GM12878 (cell line): ENCODE results near the gene DGKI. TPM values are rescaled to one million over a fixed set of nuclear protein-coding genes. Genes with fewer than 3 reads are reported as not detected.

Experiments used
- ATAC-seq: fragments of 200-7000 bp; cut with Tn5 transposase; 3 replicates; pipeline ENCODE4 v1.9.1; 2020; ENCODE audit warnings: mild to moderate bottlenecking, moderate library complexity
- BruUV-seq: library from RNA; stranded (reverse); fragments of 400-500 nt; replicated peaks from 2 replicates; lab custom pipeline; 2021; lab: Mats Ljungman, UMichigan
- CTCF ChIA-PET: fragments of 300-600 bp; sonication (Branson Sonifier 250); formaldehyde crosslinking; extraction: SDS; loops from one replicate; lab custom pipeline; 2021; ENCODE audit warnings: inconsistent platforms; lab: Yijun Ruan, JAX
- POLR2A ChIA-PET: fragments of 350-600 bp; formaldehyde crosslinking; extraction: SDS; loops from one replicate; lab custom pipeline; 2021; ENCODE audit warnings: inconsistent platforms; lab: Charles Lee
- RAD21 ChIA-PET: fragments of 300-600 bp; sonication (Branson Sonifier 250); formaldehyde crosslinking; loops from one replicate; lab custom pipeline; 2023; ENCODE audit warnings: antibody characterized with exemption; ENCODE audit not compliant: unreplicated experiment; lab: Charles Lee
- SMC1A ChIA-PET: fragments of 300-600 bp; sonication (Branson Sonifier 250); formaldehyde crosslinking; loops from one replicate; lab custom pipeline; 2023; ENCODE audit not compliant: unreplicated experiment, uncharacterized antibody; lab: Charles Lee
- DNase-seq: peaks from one replicate; pipeline ENCODE4 v3.0.0-alpha.2; 2011; ENCODE audit warnings: low read depth, low spot score
- FAIRE-seq: peaks from 3 replicates; lab custom pipeline; 2011; peaks lifted over from hg19 to GRCh38; lab: Jason Lieb, UNC
- H2AFZ ChIP-seq: 2 replicates; pipeline ENCODE4 v1.6.0; 2011; ENCODE audit warnings: low read depth, low read length, control low read depth; ENCODE audit not compliant: control insufficient read depth
- H3K27ac ChIP-seq: 2 replicates; pipeline ENCODE4 v1.5.1; 2011; ENCODE audit warnings: control low read depth; ENCODE audit not compliant: control insufficient read depth, insufficient read depth
- H3K27me3 ChIP-seq, 2 experiments: replicated peaks in 1 of 2; 2 replicates each; pipeline versions ENCODE4 v1.6.0 to v1.6.1; 2011; ENCODE audit warnings: low read length in 1 of 2; ENCODE audit not compliant: control insufficient read depth in 2 of 2, insufficient read depth in 2 of 2
- H3K36me3 ChIP-seq, 2 experiments: 2 replicates each; pipeline ENCODE4 v1.5.1; 2011; ENCODE audit warnings: low read length in 1 of 2; ENCODE audit not compliant: control insufficient read depth in 2 of 2, insufficient read depth in 2 of 2
- H3K4me1 ChIP-seq: 2 replicates; pipeline ENCODE4 v1.6.1; 2011; ENCODE audit warnings: mild to moderate bottlenecking, low read length, moderate library complexity, mixed read lengths; ENCODE audit not compliant: control insufficient read depth, insufficient read depth
- H3K4me2 ChIP-seq: 2 replicates; pipeline ENCODE4 v1.6.0; 2011; ENCODE audit warnings: control low read depth; ENCODE audit not compliant: control insufficient read depth, insufficient read depth
- H3K4me3 ChIP-seq: fragments of 200-600 bp; sonication (generic); 2 replicates; pipeline ENCODE4 v1.5.1; 2016
- H3K79me2 ChIP-seq: 2 replicates; pipeline ENCODE4 v1.6.0; 2011; ENCODE audit warnings: low read length; ENCODE audit not compliant: control insufficient read depth, insufficient read depth
- H3K9ac ChIP-seq: 2 replicates; pipeline ENCODE4 v1.8.0; 2011; ENCODE audit warnings: low read length, control low read depth, mixed read lengths; ENCODE audit not compliant: control insufficient read depth, insufficient read depth
- H3K9me3 ChIP-seq: replicated peaks from 3 replicates; pipeline ENCODE4 v1.5.1; 2011; ENCODE audit warnings: mild to moderate bottlenecking, low read length; ENCODE audit not compliant: control insufficient read depth, insufficient read depth
- H4K20me1 ChIP-seq: 2 replicates; pipeline ENCODE4 v1.6.0; 2011; ENCODE audit not compliant: control insufficient read depth, insufficient read depth
- EP300 ChIP-seq, 2 experiments: fragments of 150-350 bp in 1 of 2; IDR thresholded peaks; 2 replicates each; pipeline ENCODE4 v1.6.1; 2011 to 2012; ENCODE audit warnings: low read depth in 2 of 2, low read length in 2 of 2, borderline replicate concordance in 1 of 2, improper control_type of control experiment in 1 of 2, inconsistent platforms in 1 of 2; ENCODE audit not compliant: control insufficient read depth in 1 of 2
- FOXK2 ChIP-seq: fragments of 450-650 bp; IDR thresholded peaks from 2 replicates; pipeline ENCODE4 v1.6.1; 2017; ENCODE audit warnings: mild to moderate bottlenecking, moderate library complexity
- KLF5 ChIP-seq: fragments of 450-650 bp; IDR thresholded peaks from 2 replicates; pipeline ENCODE4 v1.6.1; 2014; ENCODE audit warnings: mild to moderate bottlenecking; ENCODE audit not compliant: partially characterized antibody
- MEF2B ChIP-seq: fragments of 450-650 bp; IDR thresholded peaks from 2 replicates; pipeline ENCODE4 v1.6.1; 2018; ENCODE audit warnings: mild to moderate bottlenecking, moderate library complexity; ENCODE audit not compliant: partially characterized antibody, poor library complexity, severe bottlenecking
- PAX5 ChIP-seq: IDR thresholded peaks from 2 replicates; pipeline ENCODE4 v1.6.1; 2011; ENCODE audit warnings: low read depth, low read length, borderline replicate concordance
- RBBP5 ChIP-seq: fragments of 200-600 bp; sonication (generic); conservative IDR thresholded peaks from 2 replicates; pipeline ENCODE4 v1.6.1; 2016
- YY1 ChIP-seq: IDR thresholded peaks from 2 replicates; pipeline ENCODE4 v1.6.1; 2011; ENCODE audit warnings: low read depth, mild to moderate bottlenecking, low read length
- in situ Hi-C: fragments of 300-500 bp; cut with MboI; formaldehyde crosslinking; loops from 9 replicates; pipeline ENCODE4 v1.14.3; 2018; ENCODE audit warnings: mixed read lengths
- intact Hi-C: fragments of 100-400 bp; cut with micrococcal nuclease; formaldehyde crosslinking; loops from one replicate; pipeline ENCODE4 v1.14.2; 2022; ENCODE audit not compliant: unreplicated experiment
- polyA plus RNA-seq, 11 experiments: library from polyadenylated mRNA; depleted of rRNA in 4 of 11; unstranded in 6 of 11; stranded (reverse) in 5 of 11; fragments of >200 nt; fragmentation: Nextera tagmentation in 4 of 11; fragmentation: Illumina TruSeq in 1 of 11; extraction: Ambion mirVana in 4 of 11; extraction: Trizol in 1 of 11; gene quantifications; 1 replicate in 1 of 11; 2 replicates in 10 of 11; pipeline versions ENCODE4 v1.2.1 to v1.2.3, GENCODE V29; 2011 to 2016; ENCODE audit warnings: inconsistent platforms in 2 of 11, missing spikeins in 2 of 11, low read depth in 1 of 11
- total RNA-seq, 4 experiments: library from RNA; depleted of rRNA in 3 of 4; stranded (reverse); fragments of >200 nt in 3 of 4; fragmentation: Illumina TruSeq in 1 of 4; extraction: Trizol in 1 of 4; gene quantifications; 2 replicates each; pipeline versions ENCODE4 v1.2.1 to v1.2.3, GENCODE V29; 2013 to 2021
- TF ChIP-seq, protein P1 (sequence below): fragments of 450-650 bp; IDR thresholded peaks from 2 replicates; pipeline ENCODE4 v1.6.1; 2014; ENCODE audit warnings: mild to moderate bottlenecking

The DGKI gene
- total and polyA plus RNA-seq, 10 of the 15 experiments (the other 5 are each of a cell fraction or from before 2014, with no cell fraction given) = 10.4 to 37.1 (median 22.1) TPM

DNA sequence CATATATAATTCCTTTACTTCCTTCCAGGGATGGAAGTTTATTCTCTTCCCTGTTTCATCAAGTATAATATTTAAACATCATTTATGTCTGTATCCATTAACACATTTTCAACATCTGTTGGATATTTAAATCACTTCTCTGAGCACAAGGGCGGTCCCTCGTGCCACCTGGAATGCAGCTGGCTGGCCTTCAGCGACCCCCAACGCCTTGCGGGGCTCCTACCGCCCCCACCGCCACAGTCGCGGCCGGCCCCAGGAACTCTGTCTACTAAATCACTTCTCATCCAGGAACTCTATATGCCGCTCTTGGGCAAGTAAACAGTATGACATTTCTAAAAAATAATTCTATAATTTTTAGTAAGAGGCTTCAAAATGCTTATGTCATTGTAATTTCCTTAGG lies 282.1 kb downstream of the DGKI start (continued):
- TF ChIP-seq, protein P1, sequence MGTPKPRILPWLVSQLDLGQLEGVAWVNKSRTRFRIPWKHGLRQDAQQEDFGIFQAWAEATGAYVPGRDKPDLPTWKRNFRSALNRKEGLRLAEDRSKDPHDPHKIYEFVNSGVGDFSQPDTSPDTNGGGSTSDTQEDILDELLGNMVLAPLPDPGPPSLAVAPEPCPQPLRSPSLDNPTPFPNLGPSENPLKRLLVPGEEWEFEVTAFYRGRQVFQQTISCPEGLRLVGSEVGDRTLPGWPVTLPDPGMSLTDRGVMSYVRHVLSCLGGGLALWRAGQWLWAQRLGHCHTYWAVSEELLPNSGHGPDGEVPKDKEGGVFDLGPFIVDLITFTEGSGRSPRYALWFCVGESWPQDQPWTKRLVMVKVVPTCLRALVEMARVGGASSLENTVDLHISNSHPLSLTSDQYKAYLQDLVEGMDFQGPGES = no peak
- no peak for TF ChIP-seq FOXK2
- TF ChIP-seq MEF2B = no peak
- no peak for TF ChIP-seq KLF5
- no peak for TF ChIP-seq PAX5
- TF ChIP-seq YY1 = no peak

DNA sequence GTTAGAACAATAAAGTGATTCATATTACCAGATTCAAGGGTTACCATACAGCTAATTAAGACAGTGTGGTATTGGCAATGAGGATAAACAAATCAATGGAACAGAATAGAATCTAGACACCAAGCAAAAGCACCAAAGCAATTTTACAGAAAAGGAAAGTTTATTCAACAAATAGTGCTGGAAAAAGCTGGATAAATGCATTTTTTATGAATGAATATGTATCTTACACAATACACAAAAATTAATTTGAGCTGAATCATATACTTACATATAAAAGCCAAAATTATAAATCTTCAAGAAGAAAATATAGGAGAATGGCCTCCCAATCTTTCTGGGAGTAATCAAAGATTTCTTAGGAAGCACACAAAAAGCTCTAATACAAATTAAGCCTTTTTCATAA lies 282.8 kb downstream of the DGKI start:
- Histone ChIP-seq H3K27ac (no peak overlapping the region), H3K9ac (no peak overlapping the region), H4K20me1 (no peaks in the 10 kb centered on the region), H2AFZ (no peak overlapping the region), H3K36me3 (no peaks in the 10 kb centered on the region)
- RAD21 ChIA-PET = interaction anchor here (1.0 to 1.1 kb wide), 2 partner anchors 14 to 28 kb away, joined by 3 read pairs; no protein-coding TSS in a partner anchor
- DNase-seq = no peak
- POLR2A ChIA-PET = no interaction called here
- in situ Hi-C loops = no loop called here
- ATAC-seq = no peak
- CTCF ChIA-PET = interaction anchor here (1.5 kb wide), 1 partner anchor 28 kb away, joined by 7 read pairs; no protein-coding TSS in a partner anchor
- TF ChIP-seq RBBP5 (no peak), EP300 (IDR thresholded peaks at IDR 0.05; ENCODE audit: borderline replicate concordance in 1 of 2, control insufficient read depth in 1 of 2, low read depth in 2 of 2, low read length in 2 of 2) (no peak)
- TF ChIP-seq, all 136 proteins: peak for 0
- FAIRE-seq = no peak
- H3K4me1 ChIP-seq = no peaks in the 10 kb centered on the region
- H3K4me2 ChIP-seq = no peak overlapping the region
- no peaks in the 10 kb centered on the region for H3K79me2 ChIP-seq
- H3K9me3 ChIP-seq = no peaks in the 10 kb centered on the region
- H3K4me3 ChIP-seq = no peak overlapping the region
- SMC1A ChIA-PET = interaction anchor here (0.9 kb wide), 1 partner anchor 14 kb away, joined by 3 read pairs; no protein-coding TSS in a partner anchor
- BruUV-seq = no TSS peak
- intact Hi-C loops = no loop called here
- no peaks in the 10 kb centered on the region for H3K27me3 ChIP-seq
